Activated CD4-positive, alpha-beta T cell treated with anti-CD3 and anti-CD28 coated beads, Interleukin-2, amount 10 ng/mL, durations not matched to agents 24 days and 14 days (primary cell): ENCODE data around the gene LIPG. TPM values are rescaled to one million over a fixed set of nuclear protein-coding genes. Genes with fewer than 3 reads are reported as not detected.

Experiments used
- DNase-seq: peaks from one replicate; pipeline ENCODE4 v3.0.0; 2022
- H3K27ac Mint-ChIP-seq: one replicate; pipeline ENCODE4 v1.8.0; 2022; ENCODE audit warnings: mild to moderate bottlenecking, mixed read lengths
- H3K27me3 Mint-ChIP-seq: one replicate; pipeline ENCODE4 v1.8.0; 2022; ENCODE audit warnings: mixed read lengths
- H3K36me3 Mint-ChIP-seq: one replicate; pipeline ENCODE4 v1.8.0; 2022; ENCODE audit warnings: low read depth, mild to moderate bottlenecking, mixed read lengths
- H3K4me1 Mint-ChIP-seq: one replicate; pipeline ENCODE4 v1.8.0; 2021; ENCODE audit warnings: mixed read lengths
- H3K4me3 Mint-ChIP-seq: one replicate; pipeline ENCODE4 v1.8.0; 2022; ENCODE audit warnings: mild to moderate bottlenecking, moderate library complexity, mixed read lengths
- H3K9me3 Mint-ChIP-seq: one replicate; pipeline ENCODE4 v1.8.0; 2021; ENCODE audit warnings: mixed read lengths
- intact Hi-C: fragments of 100-400 bp; cut with micrococcal nuclease; formaldehyde crosslinking; loops from one replicate; pipeline ENCODE4 v1.15.1; 2023
- total RNA-seq: library from RNA; stranded (reverse); gene quantifications from 2 replicates; pipeline ENCODE4 v1.2.3, GENCODE V29; 2022

LIPG gene
- total RNA-seq, 1 donor from 2014 or later, result 0.82 TPM

DNA sequence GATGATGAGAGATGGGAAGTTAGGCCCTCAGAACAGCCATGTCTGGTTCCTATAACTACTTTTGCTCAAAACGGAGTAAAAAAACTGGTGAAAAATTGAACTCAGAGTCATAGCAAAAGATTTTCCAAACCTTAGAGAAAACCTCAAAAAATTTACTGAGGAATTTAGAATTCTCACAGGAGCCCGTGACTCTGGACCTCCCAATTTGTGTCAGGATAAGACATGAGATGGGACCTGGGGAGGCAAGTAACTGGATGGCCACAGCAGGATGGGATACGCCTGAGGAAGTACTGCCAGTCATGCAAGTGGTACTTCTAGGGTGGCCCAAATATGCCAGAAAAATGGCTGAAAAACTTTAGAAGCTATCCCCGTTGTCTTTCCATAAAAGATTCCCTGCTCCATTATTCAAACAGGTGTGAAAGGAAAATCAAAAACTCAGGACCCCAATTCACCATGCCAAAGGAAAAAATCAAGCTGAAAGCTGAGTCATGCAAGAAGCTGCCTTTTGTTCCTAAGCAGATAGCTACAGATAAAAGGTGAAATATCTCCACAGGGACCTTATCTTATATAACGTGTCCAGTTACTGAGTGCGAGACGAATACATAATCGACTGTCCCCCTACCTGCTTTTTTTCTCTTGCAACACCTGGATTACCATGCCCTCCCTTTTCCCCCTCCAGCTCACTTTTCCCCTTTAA, 34.1 kb upstream of the LIPG start:
- DNase-seq, result no peak
- intact Hi-C loops, result no loop called here

DNA sequence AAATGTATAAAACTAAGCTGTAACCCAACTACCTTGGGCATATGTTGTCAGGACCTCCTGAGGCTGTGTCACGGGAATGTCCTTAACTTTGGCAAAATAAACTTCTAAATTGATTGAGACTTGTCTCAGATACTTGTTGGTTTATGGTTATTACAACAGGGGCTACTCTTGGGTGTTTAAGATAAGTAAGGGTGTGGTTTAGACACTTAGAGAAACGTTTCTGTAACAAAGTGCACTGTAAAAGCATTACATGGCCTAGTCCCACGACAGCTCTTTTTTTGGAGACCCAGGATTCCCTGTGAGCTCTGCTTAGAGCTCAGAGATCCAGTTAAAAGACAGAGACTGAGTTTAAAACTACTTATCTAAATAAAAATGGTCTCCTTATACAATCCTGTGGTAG, 32.3 kb upstream of the LIPG start:
- DNase-seq, result no peak
- Mint-ChIP-seq H3K4me1 (no peaks in the 10 kb centered on the region), H3K27ac (no peak overlapping the region), H3K4me3 (no peak overlapping the region), H3K9me3 (no peaks in the 10 kb centered on the region), H3K36me3 (no peaks in the 10 kb centered on the region), H3K27me3 (peaks cover 6% of the 10 kb centered on the region)
- intact Hi-C loops, result no loop called here

More for the DNA sequence above, 34.1 kb upstream of the LIPG start:
- H3K9me3 Mint-ChIP-seq, result no peaks in the 10 kb centered on the region
- no peaks in the 10 kb centered on the region for H3K36me3 Mint-ChIP-seq
- H3K4me3 Mint-ChIP-seq, result no peak overlapping the region
- no peaks in the 10 kb centered on the region for H3K4me1 Mint-ChIP-seq
- no peak overlapping the region for H3K27ac Mint-ChIP-seq
- H3K27me3 Mint-ChIP-seq, result peaks cover 7% of the 10 kb centered on the region

DNA sequence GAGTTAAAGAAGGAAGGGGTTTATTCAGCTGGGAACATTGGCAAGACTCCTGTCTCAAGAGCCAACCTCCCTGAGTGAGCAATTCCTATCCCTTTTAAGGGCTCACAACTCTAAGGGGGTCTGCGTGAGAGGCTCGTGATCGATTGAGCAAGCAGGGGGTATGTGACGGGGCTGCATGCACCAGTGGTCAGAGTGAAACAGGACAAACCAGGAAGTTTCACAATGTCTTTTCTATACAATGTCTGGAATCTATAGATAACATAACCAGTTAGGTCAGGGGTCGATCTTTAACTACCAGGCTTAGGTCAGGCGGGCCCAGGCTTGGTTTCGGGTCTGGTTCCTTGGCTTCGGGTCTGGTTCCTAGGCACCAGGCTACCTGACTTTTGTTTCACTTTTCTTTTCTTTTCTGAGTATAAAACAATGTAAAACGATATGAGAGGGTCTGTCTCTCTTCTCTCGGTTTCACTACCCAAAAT, 30.1 kb upstream of the LIPG start:
- Mint-ChIP-seq H3K27me3 (peaks cover 18% of the 10 kb centered on the region), H3K27ac (no peak overlapping the region), H3K4me3 (no peak overlapping the region), H3K4me1 (no peaks in the 10 kb centered on the region), H3K36me3 (no peaks in the 10 kb centered on the region), H3K9me3 (no peaks in the 10 kb centered on the region)
- intact Hi-C loops, result no loop called here
- DNase-seq, result no peak

DNA sequence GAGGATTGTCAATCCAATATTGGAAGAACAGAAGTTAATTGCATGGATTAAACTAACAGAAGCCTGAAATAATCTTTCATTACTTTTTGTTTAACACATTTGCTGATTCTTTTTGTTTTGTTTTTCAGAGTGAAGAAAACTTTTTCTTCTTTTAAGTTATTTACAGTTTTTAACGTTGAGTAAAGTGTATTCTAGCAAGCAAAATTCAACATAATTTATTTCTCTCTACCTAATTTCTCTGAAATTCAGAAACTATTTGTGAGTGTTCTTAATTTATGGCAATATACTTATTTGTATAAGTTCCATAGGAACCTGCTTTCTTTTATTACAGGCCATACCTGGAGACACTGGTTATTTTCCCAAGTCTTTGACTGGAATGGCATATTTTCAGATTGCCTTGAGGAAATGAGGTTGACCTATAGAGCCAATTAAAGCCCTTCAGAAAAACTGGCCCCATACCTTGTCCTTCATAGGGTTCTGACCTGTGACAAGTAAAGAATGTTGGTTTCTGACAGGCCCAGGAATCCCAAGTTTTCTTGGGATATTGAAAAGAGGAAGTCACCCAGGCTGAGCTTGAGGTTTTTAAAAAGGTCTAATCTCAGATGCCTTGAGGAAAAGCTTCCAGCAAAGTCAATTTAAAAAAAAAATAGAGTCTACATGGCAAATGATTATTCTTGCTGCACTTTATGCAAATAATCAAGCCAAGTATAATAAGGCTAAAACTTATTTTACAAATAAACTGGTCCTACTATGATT, 26.8 kb upstream of the LIPG start:
- intact Hi-C loops, result no loop called here
- Mint-ChIP-seq H3K4me3 (no peak overlapping the region), H3K4me1 (no peaks in the 10 kb centered on the region), H3K27ac (no peak overlapping the region), H3K27me3 (peaks cover 17% of the 10 kb centered on the region), H3K9me3 (no peaks in the 10 kb centered on the region), H3K36me3 (no peaks in the 10 kb centered on the region)
- DNase-seq, result no peak

DNA sequence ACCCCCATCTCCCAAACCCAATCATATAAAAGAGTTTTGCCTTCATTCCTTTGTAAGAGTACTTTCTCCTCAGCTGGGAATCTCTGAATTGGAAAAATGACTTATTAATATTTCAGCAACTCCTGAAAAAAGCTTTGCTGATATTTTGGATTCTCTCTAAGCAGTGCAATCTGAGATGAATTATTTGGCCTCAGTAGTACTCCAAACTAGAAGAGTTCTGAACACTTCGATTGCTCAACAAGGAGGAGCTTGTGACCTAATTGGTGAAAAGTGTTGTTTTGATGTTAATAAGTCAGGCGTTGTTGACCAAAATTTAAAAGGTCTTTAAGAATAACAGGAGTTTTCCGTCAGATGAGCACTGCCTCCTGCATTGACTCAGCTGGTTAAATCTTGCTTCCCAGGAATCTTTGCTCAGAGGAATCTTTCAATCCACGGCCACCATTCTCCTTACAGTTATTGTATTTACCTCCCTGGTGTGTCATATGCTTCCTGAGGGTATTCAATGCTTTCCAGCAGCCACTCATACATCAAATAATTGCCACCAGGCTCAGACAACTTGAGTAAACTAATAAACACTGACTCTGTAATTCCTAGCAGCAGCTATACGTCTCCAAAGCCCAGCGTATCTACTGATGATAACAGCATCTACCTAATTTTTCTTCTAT, 24.5 kb upstream of the LIPG start:
- Mint-ChIP-seq H3K4me3 (no peak overlapping the region), H3K4me1 (no peaks in the 10 kb centered on the region), H3K27me3 (peaks cover 16% of the 10 kb centered on the region), H3K9me3 (no peaks in the 10 kb centered on the region), H3K27ac (no peak overlapping the region), H3K36me3 (no peaks in the 10 kb centered on the region)
- intact Hi-C loops, result no loop called here
- DNase-seq, result no peak

DNA sequence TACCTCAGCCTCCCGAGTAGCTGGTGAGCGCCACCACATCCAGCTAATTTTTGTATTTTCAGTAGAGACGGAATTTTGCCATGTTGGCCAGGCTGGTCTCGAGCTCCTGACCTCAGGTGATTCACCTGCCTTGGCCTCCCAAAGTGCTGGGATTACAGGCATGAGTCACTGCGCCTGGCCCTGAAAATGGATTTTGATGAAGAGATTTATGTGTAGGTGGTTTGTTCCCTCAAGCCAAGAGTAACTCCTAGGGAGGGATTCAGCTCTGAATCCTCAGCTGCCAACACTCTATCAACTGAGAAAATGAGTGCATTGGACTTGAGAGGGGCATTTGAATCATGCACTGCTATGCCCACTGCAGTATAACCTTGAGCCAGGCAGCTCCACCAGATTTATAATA, 17.5 kb upstream of the LIPG start:
- no peaks in the 10 kb centered on the region for H3K9me3 Mint-ChIP-seq
- no peak overlapping the region for H3K27ac Mint-ChIP-seq
- peaks cover 12% of the 10 kb centered on the region for H3K27me3 Mint-ChIP-seq
- H3K36me3 Mint-ChIP-seq, result no peaks in the 10 kb centered on the region
- H3K4me3 Mint-ChIP-seq, result no peak overlapping the region
- intact Hi-C loops, result no loop called here
- no peak for DNase-seq
- H3K4me1 Mint-ChIP-seq, result no peaks in the 10 kb centered on the region

DNA sequence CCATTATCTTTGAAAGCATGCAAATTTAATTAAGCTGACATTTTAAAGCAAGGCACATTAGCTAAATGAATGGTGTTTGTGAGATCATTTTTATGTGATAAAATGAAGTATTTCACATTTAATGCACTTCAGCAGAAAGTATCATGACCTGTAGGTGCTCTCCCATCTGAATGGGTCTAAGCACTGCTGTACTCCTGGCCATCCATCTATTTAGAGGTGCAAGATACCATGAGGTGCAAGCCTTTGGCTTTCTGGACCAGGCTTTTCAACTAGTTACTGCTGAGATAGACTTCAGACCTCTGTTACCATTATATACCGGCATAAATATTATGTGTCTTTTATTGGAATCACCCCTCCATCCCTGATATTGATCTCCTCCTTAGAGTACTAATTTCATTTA, 15.6 kb upstream of the LIPG start:
- DNase-seq, result no peak
- Mint-ChIP-seq H3K36me3 (no peaks in the 10 kb centered on the region), H3K27me3 (peaks cover 12% of the 10 kb centered on the region), H3K4me3 (no peak overlapping the region), H3K27ac (no peak overlapping the region), H3K4me1 (no peaks in the 10 kb centered on the region), H3K9me3 (no peaks in the 10 kb centered on the region)
- intact Hi-C loops, result no loop called here

DNA sequence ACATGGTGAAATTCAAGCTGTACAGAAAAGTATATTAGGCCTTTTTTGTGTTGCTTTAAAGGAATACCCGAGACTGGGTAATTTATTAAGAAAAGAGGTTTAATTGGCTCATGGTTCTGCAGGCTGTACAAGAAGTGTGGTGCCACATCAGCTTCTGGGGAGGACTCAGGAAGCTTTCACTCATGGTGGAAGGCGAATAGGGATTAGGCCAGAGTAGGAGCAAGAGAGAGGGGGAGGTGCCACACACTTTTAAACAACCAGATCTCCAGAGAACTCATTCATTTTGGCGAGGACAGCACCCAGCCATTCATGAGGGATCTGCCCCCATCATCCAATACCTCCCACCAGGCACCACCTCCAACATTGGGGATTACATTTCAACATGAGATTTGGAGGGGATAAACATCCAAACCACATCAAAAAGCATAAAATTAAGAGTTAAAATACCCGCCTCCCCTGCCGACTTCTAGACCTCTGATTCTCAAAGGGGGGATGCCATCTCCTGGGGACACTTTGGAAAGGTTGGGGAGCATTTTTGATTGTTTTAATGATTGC, 15.1 kb upstream of the LIPG start:
- DNase-seq, result no peak
- no peaks in the 10 kb centered on the region for H3K36me3 Mint-ChIP-seq
- H3K4me1 Mint-ChIP-seq, result no peaks in the 10 kb centered on the region
- intact Hi-C loops, result no loop called here
- H3K4me3 Mint-ChIP-seq, result no peak overlapping the region
- no peak overlapping the region for H3K27ac Mint-ChIP-seq
- H3K9me3 Mint-ChIP-seq, result no peaks in the 10 kb centered on the region
- H3K27me3 Mint-ChIP-seq, result peaks cover 12% of the 10 kb centered on the region

DNA sequence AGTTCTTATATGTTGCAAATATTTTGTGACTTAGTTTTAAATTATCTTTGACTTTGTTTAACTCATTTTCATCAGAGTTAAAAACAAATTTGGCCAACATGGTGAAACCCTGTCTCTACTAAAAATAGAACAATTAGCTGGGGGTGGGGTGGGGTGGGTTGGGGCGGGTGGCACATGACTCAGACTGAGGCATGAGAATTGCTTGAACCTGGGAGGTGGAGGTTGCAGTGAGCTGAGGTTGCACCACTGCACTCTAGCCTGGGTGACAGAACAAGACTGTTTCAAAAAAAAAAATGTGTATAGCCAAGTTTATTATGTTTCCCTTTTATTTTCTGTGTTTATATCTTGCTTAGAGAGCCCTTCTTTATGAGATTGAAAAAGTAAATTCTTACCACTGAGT, 14.2 kb upstream of the LIPG start:
- Mint-ChIP-seq H3K4me3 (no peak overlapping the region), H3K27ac (no peak overlapping the region), H3K9me3 (no peaks in the 10 kb centered on the region), H3K27me3 (peaks cover 12% of the 10 kb centered on the region), H3K4me1 (no peaks in the 10 kb centered on the region), H3K36me3 (no peaks in the 10 kb centered on the region)
- no peak for DNase-seq
- intact Hi-C loops, result no loop called here

DNA sequence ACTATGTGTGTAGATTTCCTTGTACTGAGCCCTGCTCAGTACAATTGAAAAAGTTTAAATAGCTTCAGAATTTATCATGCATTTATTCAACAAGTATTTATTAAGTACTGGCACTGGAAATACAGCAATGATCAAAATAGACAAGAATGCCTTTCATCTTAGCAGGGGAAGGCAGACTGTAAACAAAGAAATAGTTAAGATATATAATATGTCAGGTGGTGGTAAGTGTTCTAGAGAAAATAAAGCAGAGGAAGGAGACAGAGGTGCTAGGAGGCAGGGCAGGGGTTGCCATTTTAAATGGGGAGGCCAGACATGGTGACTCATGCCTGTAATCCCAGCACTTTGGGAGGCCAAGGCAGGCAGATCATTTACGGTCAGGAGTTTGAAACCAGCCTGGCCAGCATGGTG, 13.6 kb upstream of the LIPG start:
- Mint-ChIP-seq H3K4me1 (no peaks in the 10 kb centered on the region), H3K9me3 (no peaks in the 10 kb centered on the region), H3K4me3 (no peak overlapping the region), H3K36me3 (no peaks in the 10 kb centered on the region), H3K27me3 (peaks cover 17% of the 10 kb centered on the region), H3K27ac (no peak overlapping the region)
- intact Hi-C loops, result no loop called here
- no peak for DNase-seq

DNA sequence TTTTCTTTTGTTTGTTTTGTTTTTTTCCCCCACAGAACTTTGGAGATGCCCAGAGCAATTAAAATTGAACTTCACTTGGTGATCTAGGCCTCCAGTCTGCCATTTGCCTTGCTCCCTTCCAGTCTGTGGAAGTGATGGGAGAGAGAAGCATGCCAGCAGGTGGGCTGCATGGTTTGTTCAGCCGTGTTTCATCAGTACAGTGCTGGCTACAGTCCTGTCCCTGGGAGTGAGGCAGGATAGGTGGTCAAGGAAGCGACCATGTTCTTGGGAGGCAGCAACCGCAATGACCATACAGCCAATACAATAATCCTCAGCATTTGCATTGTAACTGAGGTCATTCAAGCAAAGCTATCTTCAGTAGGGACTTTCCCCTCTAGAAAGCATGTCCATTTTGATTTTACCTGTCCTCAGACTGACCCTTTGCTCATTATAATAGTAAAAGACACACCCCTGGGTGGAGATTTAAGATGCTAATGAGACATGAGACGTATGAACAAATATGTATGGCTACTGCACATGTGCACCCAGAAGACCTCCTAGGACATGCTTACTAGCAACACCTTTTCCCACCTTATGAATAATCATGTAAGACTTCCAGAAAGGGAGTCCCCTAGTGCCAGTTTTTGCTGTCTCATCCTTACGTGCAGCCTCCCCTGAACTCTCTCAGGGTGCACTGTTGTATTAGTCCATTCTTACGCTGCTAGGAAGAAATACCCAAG, 11.1 kb upstream of the LIPG start:
- no peaks in the 10 kb centered on the region for H3K4me1 Mint-ChIP-seq
- no peak for DNase-seq
- H3K27me3 Mint-ChIP-seq, result peaks cover 30% of the 10 kb centered on the region
- H3K4me3 Mint-ChIP-seq, result no peak overlapping the region
- H3K9me3 Mint-ChIP-seq, result no peaks in the 10 kb centered on the region
- no peak overlapping the region for H3K27ac Mint-ChIP-seq
- no peaks in the 10 kb centered on the region for H3K36me3 Mint-ChIP-seq
- intact Hi-C loops, result no loop called here

DNA sequence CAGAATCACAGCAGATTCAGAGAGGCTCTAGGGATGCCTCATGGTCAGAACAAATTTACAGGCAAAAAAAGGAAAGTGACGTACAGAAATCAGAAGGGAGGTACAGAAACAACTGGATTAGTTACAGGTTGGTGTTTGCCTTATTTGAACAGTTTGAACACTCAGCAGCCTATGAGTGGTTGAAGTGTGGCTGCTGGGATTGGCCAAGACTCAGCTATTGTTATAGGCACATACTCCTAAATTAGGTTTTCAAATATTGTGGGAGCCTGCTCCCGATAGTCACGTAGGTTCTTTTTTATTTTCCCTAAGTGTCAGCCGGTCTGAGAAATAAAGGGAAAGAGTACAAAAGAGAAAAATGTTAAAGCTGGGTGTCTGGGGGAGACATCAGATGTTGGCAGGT, 8.9 kb upstream of the LIPG start:
- Mint-ChIP-seq H3K27ac (no peak overlapping the region), H3K4me1 (no peaks in the 10 kb centered on the region), H3K4me3 (no peak overlapping the region), H3K36me3 (no peaks in the 10 kb centered on the region), H3K27me3 (peaks cover 28% of the 10 kb centered on the region), H3K9me3 (no peaks in the 10 kb centered on the region)
- intact Hi-C loops, result no loop called here
- no peak for DNase-seq

DNA sequence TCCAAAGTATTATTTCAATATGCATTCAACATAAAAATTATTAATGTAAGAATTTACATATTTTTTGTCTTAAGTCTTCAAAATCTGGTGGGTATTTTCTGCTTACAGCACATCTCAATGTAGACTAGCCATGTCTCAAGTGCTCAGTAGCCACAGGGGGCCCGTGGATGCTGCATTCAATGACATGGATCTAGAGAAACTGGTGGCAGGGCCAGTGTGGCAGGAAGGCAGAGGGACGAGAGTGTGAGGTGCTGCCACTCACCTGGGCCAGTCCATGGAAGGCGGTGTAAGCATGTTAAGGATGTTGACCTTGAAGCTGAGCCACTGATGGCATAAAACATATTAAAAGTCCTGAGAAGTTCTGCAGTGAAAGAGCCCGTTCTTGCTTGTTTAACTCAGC, 6.2 kb upstream of the LIPG start:
- Mint-ChIP-seq H3K27ac (no peak overlapping the region), H3K27me3 (peaks cover 47% of the 10 kb centered on the region)

More for the DNA sequence above, 6.2 kb upstream of the LIPG start:
- no peak for DNase-seq
- Mint-ChIP-seq H3K4me3 (no peak overlapping the region), H3K36me3 (no peaks in the 10 kb centered on the region), H3K9me3 (no peaks in the 10 kb centered on the region), H3K4me1 (peaks cover 3% of the 10 kb centered on the region)
- intact Hi-C loops, result no loop called here
